Measurements from ENCODE around the gene ELN. TPM values are rescaled to one million over a fixed set of nuclear protein-coding genes. Genes with fewer than 3 reads are reported as not detected.

The ELN gene
- total and polyA plus RNA-seq, 2 donors (not counting 3 experiments of a cell fraction or from before 2014, with no cell fraction given), result 1.7 to 2.6 TPM

DNA sequence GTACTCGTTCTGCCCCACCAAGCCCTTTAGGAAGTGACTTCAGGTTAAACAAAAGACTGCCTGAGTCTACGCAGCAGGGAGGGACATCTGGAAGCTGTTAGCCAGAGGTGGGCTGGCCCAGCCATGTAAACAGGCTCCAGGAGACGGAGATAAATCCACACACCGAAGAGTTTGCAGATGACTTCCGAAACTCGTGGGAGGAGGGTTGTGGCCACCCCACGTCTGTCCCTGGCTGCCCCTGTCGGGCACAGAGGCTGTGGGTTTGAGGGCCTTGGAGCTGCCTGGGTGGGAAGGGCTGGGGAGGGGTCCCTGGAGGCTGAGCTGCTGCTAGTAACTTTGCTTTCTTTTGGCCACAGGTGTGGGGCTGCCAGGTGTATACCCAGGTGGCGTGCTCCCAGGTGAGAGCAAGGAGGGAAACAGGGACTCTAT is 15.6 kb downstream of the ELN start:
- Histone ChIP-seq H3K9ac (replicated peaks; ENCODE audit: extremely low read depth, insufficient read depth, low read length) (no peak overlapping the region), H3K4me2 (ENCODE audit: insufficient read depth, low read length) (no peak overlapping the region), H2AFZ (ENCODE audit: low read depth, low read length) (no peak overlapping the region), H3K36me3 (ENCODE audit: control insufficient read depth in 2 of 2, extremely low read depth in 1 of 2, insufficient read depth in 2 of 2, low read length in 2 of 2) (no peaks in the 10 kb centered on the region), H3K4me1 (ENCODE audit: control insufficient read depth, extremely low read depth, insufficient read depth, low read length) (no peaks in the 10 kb centered on the region), H3K27ac (ENCODE audit: insufficient read depth, low read depth, low read length) (no peak overlapping the region), H3K27me3 (ENCODE audit: control insufficient read depth in 2 of 2, insufficient read depth in 2 of 2, low read length in 2 of 2) (peaks cover 0 to 2% of the 10 kb centered on the region in 2 experiments), H3K9me3 (replicated peaks; ENCODE audit: control insufficient read depth, insufficient read depth, low read length) (no peaks in the 10 kb centered on the region), H3K9me1 (replicated peaks; ENCODE audit: control insufficient read depth, extremely low read depth, insufficient read depth, low read length) (no peaks in the 10 kb centered on the region), H3K79me2 (ENCODE audit: control insufficient read depth, insufficient read depth, low read length) (no peaks in the 10 kb centered on the region), H3K4me3 (replicated peaks in 1 of 3; ENCODE audit: insufficient read depth in 1 of 3, low read depth in 1 of 3, low read length in 3 of 3) (no peak overlapping the region), H4K20me1 (replicated peaks; ENCODE audit: control insufficient read depth, extremely low read depth, insufficient read depth, low read length) (no peaks in the 10 kb centered on the region)
- BruUV-seq (replicated peaks), result no TSS peak
- dilution Hi-C loops (cut with MboI; ENCODE audit: extremely low pct_ligation_motif_present, low sequenced_read_pairs), result no loop called here
- POLR2A ChIA-PET, result no interaction called here
- CTCF ChIA-PET, result interaction anchor here (1.0 to 5.1 kb wide), 2 partner anchors 10 to 17 kb away, joined by 3 to 24 read pairs; no protein-coding TSS in a partner anchor
- FAIRE-seq (no peak), DNase-seq (ENCODE audit: low read depth, low spot score) (no peak)
- intact Hi-C loops (cut with micrococcal nuclease), result no loop called here
- TF ChIP-seq POLR2AphosphoS5 (IDR thresholded peaks at IDR 0.05; ENCODE audit: insufficient read depth, low read depth, low read length) (no peak), FOS (IDR thresholded peaks at IDR 0.05; ENCODE audit: borderline replicate concordance, insufficient read depth, low read length) (no peak), POLR2A (IDR thresholded peaks at IDR 0.05; ENCODE audit: low read depth, low read length) (no peak), JUN (IDR thresholded peaks at IDR 0.05; ENCODE audit: borderline replicate concordance, insufficient read depth, insufficient read length, low read depth) (no peak), EZH2 (IDR thresholded peaks at IDR 0.05; ENCODE audit: borderline replicate concordance, low read depth, low read length, severe bottlenecking) (no peak), GATA2 (IDR thresholded peaks at IDR 0.05; ENCODE audit: insufficient read depth, insufficient read length, low read depth, low read length) (no peak), MYC (IDR thresholded peaks at IDR 0.05; ENCODE audit: low read depth, low read length) (no peak)
- TF ChIP-seq, protein P1, sequence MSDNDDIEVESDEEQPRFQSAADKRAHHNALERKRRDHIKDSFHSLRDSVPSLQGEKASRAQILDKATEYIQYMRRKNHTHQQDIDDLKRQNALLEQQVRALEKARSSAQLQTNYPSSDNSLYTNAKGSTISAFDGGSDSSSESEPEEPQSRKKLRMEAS (IDR thresholded peaks at IDR 0.05; ENCODE audit: insufficient read depth, insufficient read length), result no peak
- TF ChIP-seq, protein P2, sequence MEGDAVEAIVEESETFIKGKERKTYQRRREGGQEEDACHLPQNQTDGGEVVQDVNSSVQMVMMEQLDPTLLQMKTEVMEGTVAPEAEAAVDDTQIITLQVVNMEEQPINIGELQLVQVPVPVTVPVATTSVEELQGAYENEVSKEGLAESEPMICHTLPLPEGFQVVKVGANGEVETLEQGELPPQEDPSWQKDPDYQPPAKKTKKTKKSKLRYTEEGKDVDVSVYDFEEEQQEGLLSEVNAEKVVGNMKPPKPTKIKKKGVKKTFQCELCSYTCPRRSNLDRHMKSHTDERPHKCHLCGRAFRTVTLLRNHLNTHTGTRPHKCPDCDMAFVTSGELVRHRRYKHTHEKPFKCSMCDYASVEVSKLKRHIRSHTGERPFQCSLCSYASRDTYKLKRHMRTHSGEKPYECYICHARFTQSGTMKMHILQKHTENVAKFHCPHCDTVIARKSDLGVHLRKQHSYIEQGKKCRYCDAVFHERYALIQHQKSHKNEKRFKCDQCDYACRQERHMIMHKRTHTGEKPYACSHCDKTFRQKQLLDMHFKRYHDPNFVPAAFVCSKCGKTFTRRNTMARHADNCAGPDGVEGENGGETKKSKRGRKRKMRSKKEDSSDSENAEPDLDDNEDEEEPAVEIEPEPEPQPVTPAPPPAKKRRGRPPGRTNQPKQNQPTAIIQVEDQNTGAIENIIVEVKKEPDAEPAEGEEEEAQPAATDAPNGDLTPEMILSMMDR (IDR thresholded peaks at IDR 0.05; ENCODE audit: extremely low read depth in 1 of 2, insufficient read depth in 1 of 2, low read depth in 1 of 2, low read length in 2 of 2), result no peak

All from endothelial cell of umbilical vein (primary cell).